Neural cell (in vitro differentiated cells): Measurements from ENCODE around the gene COBL.

Experiments
- EP300 ChIP-seq: fragments of 450-650 bp; conservative IDR thresholded peaks from 2 replicates; pipeline ENCODE4 v1.6.1; 2014; ENCODE audit warnings: antibody characterized with exemption, mild to moderate bottlenecking, moderate library complexity; ENCODE audit not compliant: poor library complexity, severe bottlenecking
- SMC3 ChIP-seq: fragments of 450-650 bp; conservative IDR thresholded peaks from 2 replicates; pipeline ENCODE4 v1.6.1; 2014; ENCODE audit warnings: antibody characterized with exemption, mild to moderate bottlenecking, moderate library complexity; ENCODE audit not compliant: poor library complexity
- TF ChIP-seq, protein P1 (sequence below): fragments of 450-650 bp; IDR thresholded peaks from 2 replicates; pipeline ENCODE4 v1.5.1; 2014; ENCODE audit warnings: antibody characterized with exemption, mild to moderate bottlenecking, moderate library complexity; ENCODE audit not compliant: poor library complexity, severe bottlenecking

DNA sequence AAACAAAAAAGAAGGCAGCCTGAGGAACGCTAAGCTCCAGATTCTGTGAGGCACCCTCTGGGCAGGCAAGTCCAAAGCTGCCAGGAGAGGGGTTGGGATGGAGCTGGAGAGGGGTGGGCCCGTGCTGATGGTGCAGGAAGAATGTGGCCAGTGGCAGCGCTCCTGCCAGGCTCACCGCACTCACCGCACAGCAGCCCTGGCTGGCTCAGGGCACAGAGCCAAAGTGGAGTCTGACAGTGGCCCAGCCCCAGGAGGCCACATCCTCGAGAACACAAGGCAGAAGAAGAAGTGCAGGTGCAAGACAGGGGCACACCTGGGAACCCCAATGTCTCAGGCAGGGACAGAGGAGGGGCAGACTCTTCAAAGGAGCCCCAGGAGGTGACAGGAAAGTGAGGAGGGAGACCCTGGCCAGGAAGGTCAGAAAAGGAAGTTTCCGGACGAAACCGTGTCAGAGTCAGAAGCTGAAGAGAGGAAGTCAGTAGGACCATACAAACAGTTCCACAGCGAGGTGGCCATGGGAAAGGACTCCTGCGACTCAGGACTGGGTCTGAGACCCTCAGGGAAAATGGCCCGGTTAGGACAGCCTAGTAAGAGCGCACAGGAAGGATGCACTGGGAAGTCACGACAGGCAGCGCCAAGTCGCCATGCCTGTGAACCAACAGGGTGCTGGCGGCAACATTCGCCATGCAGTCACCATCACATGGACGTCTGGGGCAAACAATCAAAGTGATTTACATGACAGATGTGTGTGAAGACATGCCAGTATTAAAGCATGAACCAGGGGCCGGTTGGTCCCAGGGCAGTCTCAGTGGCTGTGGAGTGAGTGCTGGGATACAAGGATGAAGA lies 54.4 kb downstream of the COBL start:
- TF ChIP-seq, protein P1, sequence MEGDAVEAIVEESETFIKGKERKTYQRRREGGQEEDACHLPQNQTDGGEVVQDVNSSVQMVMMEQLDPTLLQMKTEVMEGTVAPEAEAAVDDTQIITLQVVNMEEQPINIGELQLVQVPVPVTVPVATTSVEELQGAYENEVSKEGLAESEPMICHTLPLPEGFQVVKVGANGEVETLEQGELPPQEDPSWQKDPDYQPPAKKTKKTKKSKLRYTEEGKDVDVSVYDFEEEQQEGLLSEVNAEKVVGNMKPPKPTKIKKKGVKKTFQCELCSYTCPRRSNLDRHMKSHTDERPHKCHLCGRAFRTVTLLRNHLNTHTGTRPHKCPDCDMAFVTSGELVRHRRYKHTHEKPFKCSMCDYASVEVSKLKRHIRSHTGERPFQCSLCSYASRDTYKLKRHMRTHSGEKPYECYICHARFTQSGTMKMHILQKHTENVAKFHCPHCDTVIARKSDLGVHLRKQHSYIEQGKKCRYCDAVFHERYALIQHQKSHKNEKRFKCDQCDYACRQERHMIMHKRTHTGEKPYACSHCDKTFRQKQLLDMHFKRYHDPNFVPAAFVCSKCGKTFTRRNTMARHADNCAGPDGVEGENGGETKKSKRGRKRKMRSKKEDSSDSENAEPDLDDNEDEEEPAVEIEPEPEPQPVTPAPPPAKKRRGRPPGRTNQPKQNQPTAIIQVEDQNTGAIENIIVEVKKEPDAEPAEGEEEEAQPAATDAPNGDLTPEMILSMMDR = no peak
- TF ChIP-seq EP300 = no peak
- TF ChIP-seq SMC3 = no peak
